ENCODE data around the gene TRIM17. TPM values are rescaled to one million over a fixed set of nuclear protein-coding genes. Genes with fewer than 3 reads are reported as not detected.

The TRIM17 gene
- total RNA-seq, 4 donors from 2014 or later = not detected

- no peaks in the 10 kb centered on the region for H3K4me1 ChIP-seq
- no peak for TF ChIP-seq POLR2A (IDR thresholded peaks at IDR 0.05)
- no peak for TF ChIP-seq CTCF (IDR thresholded peaks at IDR 0.05 in 4 of 5, conservative IDR thresholded peaks at IDR 0.05 in 1 of 5)
- H3K9me3 ChIP-seq = no peaks in the 10 kb centered on the region
- ATAC-seq = no peak
- intact Hi-C loops (cut with DNase I; ENCODE audit: low total_unique reads) = no loop called here
- DNase-seq = no peak
- no peak overlapping the region for H3K27ac ChIP-seq
- no peak overlapping the region for H3K4me3 ChIP-seq
- in situ Hi-C loops (cut with MboI; ENCODE audit: low sequenced_read_pairs in 4 of 4) = no loop called here
- H3K36me3 ChIP-seq = peaks cover 0 to 32% of the 10 kb centered on the region in 2 donors
- H3K27me3 ChIP-seq = no peaks in the 10 kb centered on the region
Observed at GRCh38 chr1:228381356-228381755, 35.3 kb downstream of the TRIM17 start.

GRCh38 chr1:228379666-228380065 is 37.0 kb downstream of the TRIM17 start:
- TF ChIP-seq CTCF (IDR thresholded peaks at IDR 0.05 in 4 of 5, conservative IDR thresholded peaks at IDR 0.05 in 1 of 5) = no peak
- no peak for TF ChIP-seq POLR2A (IDR thresholded peaks at IDR 0.05)
- Histone ChIP-seq H3K36me3 (peaks cover 0 to 44% of the 10 kb centered on the region in 2 donors), H3K27ac (peak overlapping the region in 1 of 4 donors; percentile 92), H3K9me3 (no peaks in the 10 kb centered on the region), H3K4me1 (peaks cover 8 to 10% of the 10 kb centered on the region in 2 donors), H3K27me3 (no peaks in the 10 kb centered on the region), H3K4me3 (no peak overlapping the region)
- no peak for DNase-seq
- ATAC-seq = no peak
- in situ Hi-C loops (cut with MboI; ENCODE audit: low sequenced_read_pairs in 4 of 4) (no loop called here), intact Hi-C loops (cut with DNase I; ENCODE audit: low total_unique reads) (no loop called here)

GRCh38 chr1:228378873-228379460 is 37.7 kb downstream of the TRIM17 start:
- no peak for ATAC-seq
- intact Hi-C loops (cut with DNase I; ENCODE audit: low total_unique reads) (no loop called here), in situ Hi-C loops (cut with MboI; ENCODE audit: low sequenced_read_pairs in 4 of 4) (no loop called here)
- no peak for DNase-seq
- Histone ChIP-seq H3K36me3 (peaks cover 0 to 50% of the 10 kb centered on the region in 2 donors), H3K9me3 (no peaks in the 10 kb centered on the region), H3K27ac (peak overlapping the region; percentile 20 to 92 (median 75)), H3K4me1 (peaks cover 10 to 15% of the 10 kb centered on the region in 2 donors), H3K4me3 (peak overlapping the region; percentile 31 to 47 (median 42)), H3K27me3 (no peaks in the 10 kb centered on the region)
- peak in 1 of 5 experiments; percentile 3 for TF ChIP-seq CTCF (IDR thresholded peaks at IDR 0.05 in 4 of 5, conservative IDR thresholded peaks at IDR 0.05 in 1 of 5)
- no peak for TF ChIP-seq POLR2A (IDR thresholded peaks at IDR 0.05)

- H3K27ac ChIP-seq = peak overlapping the region; percentile 20 to 92 (median 75)
- H3K9me3 ChIP-seq = no peaks in the 10 kb centered on the region
- DNase-seq (no peak), ATAC-seq (no peak)
- in situ Hi-C loops (cut with MboI; ENCODE audit: low sequenced_read_pairs in 4 of 4) (no loop called here), intact Hi-C loops (cut with DNase I; ENCODE audit: low total_unique reads) (no loop called here)
- H3K4me1 ChIP-seq = peaks cover 10 to 20% of the 10 kb centered on the region in 2 donors
- H3K36me3 ChIP-seq = peaks cover 0 to 56% of the 10 kb centered on the region in 2 donors
- H3K27me3 ChIP-seq = no peaks in the 10 kb centered on the region
- no peak for TF ChIP-seq POLR2A (IDR thresholded peaks at IDR 0.05)
- peak; percentile 18 to 36 (median 26) for TF ChIP-seq CTCF (IDR thresholded peaks at IDR 0.05 in 4 of 5, conservative IDR thresholded peaks at IDR 0.05 in 1 of 5)
- peak overlapping the region; percentile 31 to 47 (median 42) for H3K4me3 ChIP-seq
Observed at GRCh38 chr1:228378090-228378872, 38.4 kb downstream of the TRIM17 start.
